Liver (tissue), 9 donors: ENCODE data around the gene LTBP4. TPM values are rescaled to one million over a fixed set of nuclear protein-coding genes. Genes with fewer than 3 reads are reported as not detected.

Experiments
- DNase-seq: peaks from one replicate; pipeline ENCODE4 v3.0.0-alpha.2; 2017; ENCODE audit warnings: low spot score
- H3K27ac ChIP-seq, 2 donors: one replicate each; pipeline ENCODE4 v1.7.0; 2013; ENCODE audit warnings: inconsistent platforms in 2 of 2, low read length in 2 of 2, control low read depth in 1 of 2, low read depth in 1 of 2, mild to moderate bottlenecking in 1 of 2
- H3K27me3 ChIP-seq, 4 donors: one replicate each; pipeline versions ENCODE4 v1.6.1 to v1.7.0; 2013; ENCODE audit warnings: low read length in 3 of 4, inconsistent platforms in 1 of 4, mild to moderate bottlenecking in 1 of 4, moderate library complexity in 1 of 4; ENCODE audit not compliant: control insufficient read depth in 4 of 4, insufficient read depth in 4 of 4
- H3K36me3 ChIP-seq, 4 donors: one replicate each; pipeline versions ENCODE4 v1.6.1 to v1.7.0; 2013; ENCODE audit warnings: low read length in 3 of 4, mild to moderate bottlenecking in 3 of 4, low read depth in 1 of 4, moderate library complexity in 1 of 4; ENCODE audit not compliant: control insufficient read depth in 4 of 4, insufficient read depth in 3 of 4
- H3K4me1 ChIP-seq, 4 donors: one replicate each; pipeline versions ENCODE4 v1.6.1 to v1.7.0; 2013; ENCODE audit warnings: low read length in 3 of 4, mild to moderate bottlenecking in 3 of 4, moderate library complexity in 1 of 4; ENCODE audit not compliant: control insufficient read depth in 4 of 4, insufficient read depth in 4 of 4
- H3K4me3 ChIP-seq, 3 donors: one replicate each; pipeline versions ENCODE4 v1.6.1 to v1.7.0; 2013; ENCODE audit warnings: low read length in 3 of 3, control low read depth in 1 of 3, low read depth in 1 of 3, mild to moderate bottlenecking in 1 of 3
- H3K9ac ChIP-seq, 2 donors: one replicate each; pipeline ENCODE4 v1.7.0; 2013; ENCODE audit warnings: low read length in 2 of 2, mild to moderate bottlenecking in 2 of 2, moderate library complexity in 2 of 2, control low read depth in 1 of 2, low read depth in 1 of 2
- H3K9me3 ChIP-seq, 4 donors: one replicate each; pipeline versions ENCODE4 v1.6.1 to v1.7.0; 2013; ENCODE audit warnings: low read length in 3 of 4; ENCODE audit not compliant: control insufficient read depth in 4 of 4
- ATF3 ChIP-seq: IDR thresholded peaks from 2 replicates; pipeline ENCODE4 v1.6.1; 2016; ENCODE audit warnings: antibody characterized with exemption
- EGR1 ChIP-seq, 2 donors: IDR thresholded peaks; 2 replicates each; pipeline ENCODE4 v1.6.1; 2016 to 2018; ENCODE audit warnings: antibody characterized with exemption in 2 of 2, low read depth in 2 of 2
- FOXA1 ChIP-seq: IDR thresholded peaks from 2 replicates; pipeline ENCODE4 v1.6.1; 2016; ENCODE audit warnings: antibody characterized with exemption
- FOXA2 ChIP-seq: IDR thresholded peaks from 2 replicates; pipeline ENCODE4 v1.6.1; 2016; ENCODE audit warnings: antibody characterized with exemption
- GABPA ChIP-seq, 2 donors: IDR thresholded peaks in 1 of 2; conservative IDR thresholded peaks in 1 of 2; 2 replicates each; pipeline ENCODE4 v1.6.1; 2016; ENCODE audit warnings: antibody characterized with exemption in 2 of 2, mild to moderate bottlenecking in 1 of 2, moderate library complexity in 1 of 2
- HNF4A ChIP-seq, 2 donors: conservative IDR thresholded peaks; 2 replicates each; pipeline ENCODE4 v1.6.1; 2016; ENCODE audit warnings: antibody characterized with exemption in 2 of 2, mild to moderate bottlenecking in 2 of 2
- HNF4G ChIP-seq: IDR thresholded peaks from 2 replicates; pipeline ENCODE4 v1.6.1; 2016; ENCODE audit warnings: antibody characterized with exemption
- RAD21 ChIP-seq, 2 donors: IDR thresholded peaks; 2 replicates each; pipeline ENCODE4 v1.6.1; 2016; ENCODE audit warnings: antibody characterized with exemption in 2 of 2, mild to moderate bottlenecking in 2 of 2
- RXRA ChIP-seq, 2 donors: IDR thresholded peaks; 2 replicates each; pipeline ENCODE4 v1.6.1; 2017 to 2018; ENCODE audit warnings: antibody characterized with exemption in 2 of 2, mild to moderate bottlenecking in 1 of 2
- SP1 ChIP-seq: IDR thresholded peaks from 2 replicates; pipeline ENCODE4 v1.6.1; 2018; ENCODE audit warnings: antibody characterized with exemption, mild to moderate bottlenecking
- TAF1 ChIP-seq: conservative IDR thresholded peaks from 2 replicates; pipeline ENCODE4 v1.6.1; 2016; ENCODE audit warnings: antibody characterized with exemption, mild to moderate bottlenecking
- YY1 ChIP-seq: IDR thresholded peaks from 2 replicates; pipeline ENCODE4 v1.6.1; 2016; ENCODE audit warnings: antibody characterized with exemption, mild to moderate bottlenecking
- WGBS: extraction: QIAGEN DNeasy Blood & Tissue Kit; methylation state at CpG from one replicate; pipeline ENCODE4 v1.1.7; 2013; 5-methylcytosine and 5-hydroxymethylcytosine counted together
- polyA plus RNA-seq, 2 donors: library from polyadenylated mRNA; stranded (reverse) in 1 of 2; unstranded in 1 of 2; fragments of 200-250 nt in 1 of 2; fragments of >200 nt in 1 of 2; fragmentation: Nextera tagmentation in 1 of 2; extraction: Ambion mirVana in 1 of 2; gene quantifications; one replicate each; pipeline versions ENCODE4 v1.2.1 to v1.2.3, GENCODE V29; 2013 to 2015
- total RNA-seq, 2 donors: library from RNA; depleted of rRNA; stranded (reverse); fragments of >200 nt; gene quantifications; one replicate each; pipeline ENCODE4 v1.2.3, GENCODE V29; 2014
- TF ChIP-seq, protein P1 (sequence below): IDR thresholded peaks from 2 replicates; pipeline ENCODE4 v1.6.1; 2016; ENCODE audit warnings: antibody characterized with exemption
- TF ChIP-seq, protein P2 (sequence below): IDR thresholded peaks from 2 replicates; pipeline ENCODE4 v1.6.1; 2016; ENCODE audit warnings: antibody characterized with exemption
- TF ChIP-seq, protein P3 (sequence below): fragments of 150-350 bp; IDR thresholded peaks from 2 replicates; pipeline ENCODE4 v1.5.1; 2017; ENCODE audit warnings: improper control_type of control experiment, low read depth, low read length; ENCODE audit not compliant: missing input control
- TF ChIP-seq, protein P4 (sequence below): IDR thresholded peaks from 2 replicates; pipeline ENCODE4 v1.6.1; 2016; ENCODE audit warnings: antibody characterized with exemption, mild to moderate bottlenecking
- donor health status: healthy.
- donor health status: healthy.
- donor health status: healthy.
- donor health status: healthy.
- donor health status: healthy.

LTBP4 gene
- total and polyA plus RNA-seq, 4 donors = 9.6 to 28.7 (median 17.8) TPM

- 3% methylated on average over 71 of the region's 71 CpGs for WGBS
- no peaks in the 10 kb centered on the region for H3K9me3 ChIP-seq
Measured at GRCh38 chr19:40605216-40605971, 4.2 kb downstream of the LTBP4 start.

More at GRCh38 chr19:40605216-40605971, 4.2 kb downstream of the LTBP4 start:
- H3K27ac ChIP-seq = peak overlapping the region; percentile 10 to 47
- no peak for TF ChIP-seq EGR1 (IDR thresholded peaks at IDR 0.05; ENCODE audit: low read depth in 2 of 2)
- no peak for TF ChIP-seq RXRA (IDR thresholded peaks at IDR 0.05)
- TF ChIP-seq, protein P1, sequence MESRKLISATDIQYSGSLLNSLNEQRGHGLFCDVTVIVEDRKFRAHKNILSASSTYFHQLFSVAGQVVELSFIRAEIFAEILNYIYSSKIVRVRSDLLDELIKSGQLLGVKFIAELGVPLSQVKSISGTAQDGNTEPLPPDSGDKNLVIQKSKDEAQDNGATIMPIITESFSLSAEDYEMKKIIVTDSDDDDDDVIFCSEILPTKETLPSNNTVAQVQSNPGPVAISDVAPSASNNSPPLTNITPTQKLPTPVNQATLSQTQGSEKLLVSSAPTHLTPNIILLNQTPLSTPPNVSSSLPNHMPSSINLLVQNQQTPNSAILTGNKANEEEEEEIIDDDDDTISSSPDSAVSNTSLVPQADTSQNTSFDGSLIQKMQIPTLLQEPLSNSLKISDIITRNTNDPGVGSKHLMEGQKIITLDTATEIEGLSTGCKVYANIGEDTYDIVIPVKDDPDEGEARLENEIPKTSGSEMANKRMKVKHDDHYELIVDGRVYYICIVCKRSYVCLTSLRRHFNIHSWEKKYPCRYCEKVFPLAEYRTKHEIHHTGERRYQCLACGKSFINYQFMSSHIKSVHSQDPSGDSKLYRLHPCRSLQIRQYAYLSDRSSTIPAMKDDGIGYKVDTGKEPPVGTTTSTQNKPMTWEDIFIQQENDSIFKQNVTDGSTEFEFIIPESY = no peak
- TF ChIP-seq SP1 = no peak
- TF ChIP-seq, protein P2, sequence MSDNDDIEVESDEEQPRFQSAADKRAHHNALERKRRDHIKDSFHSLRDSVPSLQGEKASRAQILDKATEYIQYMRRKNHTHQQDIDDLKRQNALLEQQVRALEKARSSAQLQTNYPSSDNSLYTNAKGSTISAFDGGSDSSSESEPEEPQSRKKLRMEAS = no peak
- TF ChIP-seq HNF4A (conservative IDR thresholded peaks at IDR 0.05) = no peak
- no peak for TF ChIP-seq ATF3
- TF ChIP-seq, protein P3, sequence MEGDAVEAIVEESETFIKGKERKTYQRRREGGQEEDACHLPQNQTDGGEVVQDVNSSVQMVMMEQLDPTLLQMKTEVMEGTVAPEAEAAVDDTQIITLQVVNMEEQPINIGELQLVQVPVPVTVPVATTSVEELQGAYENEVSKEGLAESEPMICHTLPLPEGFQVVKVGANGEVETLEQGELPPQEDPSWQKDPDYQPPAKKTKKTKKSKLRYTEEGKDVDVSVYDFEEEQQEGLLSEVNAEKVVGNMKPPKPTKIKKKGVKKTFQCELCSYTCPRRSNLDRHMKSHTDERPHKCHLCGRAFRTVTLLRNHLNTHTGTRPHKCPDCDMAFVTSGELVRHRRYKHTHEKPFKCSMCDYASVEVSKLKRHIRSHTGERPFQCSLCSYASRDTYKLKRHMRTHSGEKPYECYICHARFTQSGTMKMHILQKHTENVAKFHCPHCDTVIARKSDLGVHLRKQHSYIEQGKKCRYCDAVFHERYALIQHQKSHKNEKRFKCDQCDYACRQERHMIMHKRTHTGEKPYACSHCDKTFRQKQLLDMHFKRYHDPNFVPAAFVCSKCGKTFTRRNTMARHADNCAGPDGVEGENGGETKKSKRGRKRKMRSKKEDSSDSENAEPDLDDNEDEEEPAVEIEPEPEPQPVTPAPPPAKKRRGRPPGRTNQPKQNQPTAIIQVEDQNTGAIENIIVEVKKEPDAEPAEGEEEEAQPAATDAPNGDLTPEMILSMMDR = no peak
- no peak for TF ChIP-seq FOXA2
- no peak for TF ChIP-seq HNF4G
- no peak for TF ChIP-seq TAF1
- TF ChIP-seq, protein P4, sequence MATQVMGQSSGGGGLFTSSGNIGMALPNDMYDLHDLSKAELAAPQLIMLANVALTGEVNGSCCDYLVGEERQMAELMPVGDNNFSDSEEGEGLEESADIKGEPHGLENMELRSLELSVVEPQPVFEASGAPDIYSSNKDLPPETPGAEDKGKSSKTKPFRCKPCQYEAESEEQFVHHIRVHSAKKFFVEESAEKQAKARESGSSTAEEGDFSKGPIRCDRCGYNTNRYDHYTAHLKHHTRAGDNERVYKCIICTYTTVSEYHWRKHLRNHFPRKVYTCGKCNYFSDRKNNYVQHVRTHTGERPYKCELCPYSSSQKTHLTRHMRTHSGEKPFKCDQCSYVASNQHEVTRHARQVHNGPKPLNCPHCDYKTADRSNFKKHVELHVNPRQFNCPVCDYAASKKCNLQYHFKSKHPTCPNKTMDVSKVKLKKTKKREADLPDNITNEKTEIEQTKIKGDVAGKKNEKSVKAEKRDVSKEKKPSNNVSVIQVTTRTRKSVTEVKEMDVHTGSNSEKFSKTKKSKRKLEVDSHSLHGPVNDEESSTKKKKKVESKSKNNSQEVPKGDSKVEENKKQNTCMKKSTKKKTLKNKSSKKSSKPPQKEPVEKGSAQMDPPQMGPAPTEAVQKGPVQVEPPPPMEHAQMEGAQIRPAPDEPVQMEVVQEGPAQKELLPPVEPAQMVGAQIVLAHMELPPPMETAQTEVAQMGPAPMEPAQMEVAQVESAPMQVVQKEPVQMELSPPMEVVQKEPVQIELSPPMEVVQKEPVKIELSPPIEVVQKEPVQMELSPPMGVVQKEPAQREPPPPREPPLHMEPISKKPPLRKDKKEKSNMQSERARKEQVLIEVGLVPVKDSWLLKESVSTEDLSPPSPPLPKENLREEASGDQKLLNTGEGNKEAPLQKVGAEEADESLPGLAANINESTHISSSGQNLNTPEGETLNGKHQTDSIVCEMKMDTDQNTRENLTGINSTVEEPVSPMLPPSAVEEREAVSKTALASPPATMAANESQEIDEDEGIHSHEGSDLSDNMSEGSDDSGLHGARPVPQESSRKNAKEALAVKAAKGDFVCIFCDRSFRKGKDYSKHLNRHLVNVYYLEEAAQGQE = no peak
- TF ChIP-seq YY1 = no peak
- no peak for TF ChIP-seq FOXA1
- no peak for TF ChIP-seq GABPA (IDR thresholded peaks at IDR 0.05 in 1 of 2, conservative IDR thresholded peaks at IDR 0.05 in 1 of 2)
- TF ChIP-seq RAD21 (IDR thresholded peaks at IDR 0.05) = no peak
- no peak for DNase-seq
- peak overlapping the region in 2 of 3 donors; percentile 37 for H3K4me3 ChIP-seq
- peaks cover 0 to 3% (median 2%) of the 10 kb centered on the region in 4 donors for H3K27me3 ChIP-seq
- H3K4me1 ChIP-seq = peaks cover 20 to 61% (median 32%) of the 10 kb centered on the region in 4 donors
- H3K36me3 ChIP-seq = no peaks in the 10 kb centered on the region
- H3K9ac ChIP-seq = no peak overlapping the region
